Activated T-cell treated with anti-CD3 and anti-CD28 coated beads for 48 hours (primary cell): Measurements from ENCODE around the gene PDE6A.
"Not testable (repeated sequence)": the region's sequence is repeated elsewhere in the genome, so short reads cannot be mapped to it uniquely, and the experiment has no call there.

Experiments
- DNase-seq: peaks from one replicate; pipeline ENCODE4 v3.0.0-alpha.2; 2020; ENCODE audit warnings: low read depth

PDE6A gene

DNA sequence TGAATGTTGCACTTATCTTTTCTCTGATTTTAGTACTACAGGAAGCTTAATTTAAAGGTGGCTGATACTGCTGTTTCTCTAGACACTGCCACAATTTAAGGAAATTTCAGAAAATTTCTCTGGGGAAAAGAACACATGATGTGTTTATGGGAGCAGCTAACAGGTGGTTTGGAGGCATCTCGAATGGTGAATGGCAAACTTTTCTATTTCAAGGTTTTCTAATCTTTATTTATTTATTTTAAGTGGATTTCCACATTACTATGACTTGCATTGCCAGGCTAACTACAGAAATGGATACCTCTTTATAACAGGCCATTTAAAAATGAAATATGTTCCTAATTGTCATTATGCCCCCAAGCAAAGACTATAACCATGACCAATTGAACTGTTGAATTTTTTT lies 50.4 kb downstream of the PDE6A start:
- no peak for DNase-seq

DNA sequence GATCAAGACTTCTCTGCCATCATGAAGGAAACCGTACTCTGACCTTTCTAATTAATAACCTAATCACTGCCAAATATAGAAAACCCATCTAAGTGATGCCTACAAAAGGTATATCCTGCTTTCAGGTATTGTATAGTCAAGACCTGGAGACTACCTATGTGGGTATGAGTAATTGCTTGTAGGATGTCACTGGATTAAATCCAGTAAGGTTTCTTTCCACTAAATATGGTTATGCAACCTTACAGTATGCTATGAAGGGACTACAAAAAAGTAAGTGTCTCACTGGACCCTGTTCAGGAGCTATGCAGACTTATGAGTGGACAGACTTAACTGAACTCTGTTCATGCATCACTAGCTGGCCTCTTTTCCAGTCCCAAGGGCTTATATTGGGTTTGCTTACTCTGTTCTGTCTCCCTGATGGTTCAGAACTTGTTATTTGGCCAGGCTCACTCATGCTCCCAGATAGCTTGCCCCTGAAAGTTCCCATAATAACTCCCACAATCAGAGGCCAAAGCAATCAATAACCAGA lies 51.1 kb downstream of the PDE6A start:
- no peak for DNase-seq

DNA sequence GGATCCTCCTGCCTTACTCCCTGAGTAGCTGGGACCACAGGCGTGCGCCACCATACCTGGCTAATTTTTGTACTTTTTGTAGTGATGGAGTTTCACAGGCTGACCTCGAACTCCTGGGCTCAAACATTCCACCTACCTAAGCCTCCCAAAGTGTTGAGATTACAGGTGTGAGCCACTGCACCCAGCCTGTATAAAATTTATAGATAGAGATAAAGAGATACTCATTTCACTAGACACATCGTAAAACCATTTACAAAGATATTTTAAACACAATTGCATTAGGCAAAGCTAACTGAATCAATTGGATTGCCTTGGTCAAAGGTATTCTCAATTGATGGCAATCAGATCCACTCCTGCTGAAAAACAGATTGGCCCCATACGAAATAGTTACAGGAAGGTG lies 52.0 kb downstream of the PDE6A start:
- no peak for DNase-seq

DNA sequence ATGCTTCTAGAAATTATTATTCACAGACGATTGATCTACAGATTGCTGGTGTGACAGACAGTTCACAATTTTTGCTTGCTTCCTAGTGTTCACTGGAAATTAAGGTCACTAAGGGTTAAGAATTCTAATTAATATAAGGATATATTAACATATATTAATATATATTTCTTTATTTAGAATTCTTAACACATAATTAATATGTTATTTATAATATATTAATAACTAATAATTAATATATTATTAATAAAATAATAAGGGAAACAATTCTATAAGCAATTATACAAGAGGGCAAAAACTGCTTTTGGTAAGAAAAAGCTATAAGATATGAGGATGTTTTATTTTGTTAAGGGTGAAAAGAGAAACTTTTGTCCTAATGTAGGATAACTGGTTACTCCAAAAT lies 56.3 kb downstream of the PDE6A start:
- no peak for DNase-seq

DNA sequence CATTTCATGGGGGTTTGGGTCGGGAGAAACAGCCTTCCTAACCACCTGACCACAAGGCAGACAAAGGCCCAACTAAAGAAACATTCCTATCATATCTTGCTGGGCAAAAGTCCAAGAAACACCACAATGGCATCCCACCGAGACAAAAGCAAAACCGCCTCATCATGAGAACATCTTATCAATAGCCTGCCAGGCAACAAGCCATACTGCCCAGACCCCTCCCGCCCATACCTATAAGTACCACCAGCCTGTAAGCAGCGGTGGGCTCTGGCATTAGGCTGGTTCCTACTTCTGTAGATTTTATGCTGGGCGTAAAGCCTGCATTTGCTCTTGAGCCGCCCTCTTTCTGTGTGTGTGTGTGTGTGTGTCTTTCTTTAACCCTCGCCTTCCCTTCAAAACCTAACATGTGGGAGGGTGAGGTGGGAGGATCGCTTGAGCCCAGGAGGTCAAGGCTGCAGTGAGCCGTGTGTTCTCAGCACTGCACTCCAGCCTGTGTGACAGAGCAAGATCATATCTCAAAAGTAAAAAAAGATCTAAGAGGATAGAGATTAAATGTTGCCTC lies 56.9 kb downstream of the PDE6A start:
- DNase-seq = no peak

DNA sequence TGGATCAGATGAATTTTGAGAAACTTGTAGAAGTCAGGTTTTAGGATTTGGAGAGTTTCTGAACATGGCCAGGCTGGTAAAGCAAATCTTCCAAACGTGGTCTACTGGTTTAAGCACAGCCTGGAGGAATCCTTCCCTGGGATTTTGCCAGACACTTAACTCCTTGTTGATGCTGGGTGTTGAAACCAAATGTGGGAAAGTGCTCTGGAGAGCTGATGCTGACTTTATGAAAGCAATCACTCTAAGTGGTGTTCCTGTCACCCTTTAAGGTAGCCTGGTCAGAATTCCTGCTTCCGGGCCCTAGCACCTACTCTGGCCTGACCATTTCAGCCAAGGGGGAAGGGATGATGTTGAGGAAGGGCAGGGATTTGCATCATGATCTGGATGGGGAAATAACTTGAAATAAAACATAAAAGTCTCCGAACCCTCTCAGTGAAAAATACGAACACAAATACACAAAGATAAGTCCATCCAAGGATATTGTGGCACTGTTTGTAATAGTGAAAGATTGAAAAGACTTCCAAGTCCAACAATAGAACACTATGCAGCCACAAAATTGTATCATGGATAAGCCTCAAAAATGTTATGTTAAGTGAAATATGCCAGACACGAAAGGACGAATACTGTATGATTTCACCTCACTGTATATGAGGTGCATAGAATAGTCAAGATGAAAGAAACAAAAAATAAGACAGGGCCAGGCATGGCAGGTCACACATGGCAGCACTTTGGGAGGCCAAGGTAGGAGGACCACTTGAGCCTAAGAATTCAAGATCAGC lies 57.7 kb downstream of the PDE6A start:
- DNase-seq = no peak

DNA sequence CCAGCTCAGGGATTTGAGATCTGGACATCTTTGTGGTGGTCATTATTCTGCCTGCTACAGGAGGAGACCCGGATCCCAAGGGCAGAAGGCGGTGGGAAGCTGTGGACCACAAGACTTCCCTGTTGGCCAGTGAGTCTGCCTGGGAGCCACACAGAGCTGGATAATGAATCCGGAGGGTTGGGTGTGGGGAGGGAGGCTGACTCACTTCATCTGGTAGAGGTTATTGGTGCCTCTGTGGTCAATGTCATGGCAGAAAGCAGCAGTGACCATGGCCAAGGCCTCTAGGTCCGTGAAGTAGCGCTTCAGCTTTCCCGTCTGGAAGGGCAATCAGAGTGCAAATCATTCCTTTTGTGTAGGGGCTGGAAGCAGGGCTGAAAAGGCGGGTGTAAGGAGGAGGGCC lies 58.5 kb downstream of the PDE6A start:
- DNase-seq = no peak

DNA sequence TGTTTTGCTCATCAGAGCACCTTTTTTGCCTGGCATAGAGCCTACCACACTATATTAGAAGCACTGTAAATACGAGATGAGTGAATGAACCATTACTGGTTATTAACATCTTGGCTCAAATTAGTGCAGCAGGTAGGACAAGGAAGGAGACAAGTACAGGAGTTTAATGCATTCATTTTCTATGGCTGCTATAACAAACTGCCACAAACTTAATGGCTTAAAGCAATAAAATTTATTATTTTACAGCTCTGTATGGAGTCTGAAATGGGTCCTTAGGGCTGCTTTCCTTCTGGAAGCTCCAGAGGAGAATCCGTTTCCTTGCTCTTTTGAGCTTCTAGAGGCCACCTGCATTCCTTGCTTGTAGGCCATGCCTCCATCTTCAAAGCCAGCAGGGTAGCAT lies 59.1 kb downstream of the PDE6A start:
- DNase-seq = no peak

DNA sequence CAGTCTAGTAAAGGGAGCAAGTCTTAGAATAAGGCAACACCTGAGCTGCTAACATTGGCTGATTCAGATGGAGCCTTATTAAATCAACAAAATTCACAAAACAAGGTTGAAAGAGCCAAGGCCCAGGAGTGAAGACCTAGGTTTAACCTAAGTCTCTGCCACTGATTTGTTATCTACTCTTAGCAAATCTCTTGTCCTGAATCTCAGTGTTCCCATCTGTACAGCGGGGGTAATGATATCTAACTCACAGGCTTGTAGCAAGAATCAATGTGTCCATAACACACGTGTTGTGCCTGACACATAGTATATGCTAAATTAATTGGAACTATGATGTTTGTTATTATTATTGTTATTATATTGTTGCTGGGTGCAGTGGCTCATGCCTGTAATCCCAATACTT lies 61.0 kb downstream of the PDE6A start:
- no peak for DNase-seq

DNA sequence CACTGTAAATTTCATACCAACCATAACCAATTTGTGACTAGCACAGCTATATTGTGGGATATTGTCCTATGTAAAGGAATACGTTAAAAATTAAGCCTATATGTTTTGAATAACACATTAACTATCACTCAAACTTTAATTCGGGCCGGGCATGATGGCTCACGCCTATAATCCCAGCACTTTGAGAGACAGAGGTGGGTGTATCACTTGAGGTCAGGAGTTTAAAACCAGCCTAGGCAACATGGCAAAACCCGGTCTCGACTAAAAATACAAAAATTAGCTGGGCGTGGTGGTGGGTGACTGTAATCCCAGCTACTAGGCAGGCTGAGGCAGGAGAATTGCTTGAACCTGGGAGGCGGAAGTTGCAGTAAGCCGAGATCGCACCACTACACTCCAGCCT lies 62.0 kb downstream of the PDE6A start:
- not testable (repeated sequence) for DNase-seq

DNA sequence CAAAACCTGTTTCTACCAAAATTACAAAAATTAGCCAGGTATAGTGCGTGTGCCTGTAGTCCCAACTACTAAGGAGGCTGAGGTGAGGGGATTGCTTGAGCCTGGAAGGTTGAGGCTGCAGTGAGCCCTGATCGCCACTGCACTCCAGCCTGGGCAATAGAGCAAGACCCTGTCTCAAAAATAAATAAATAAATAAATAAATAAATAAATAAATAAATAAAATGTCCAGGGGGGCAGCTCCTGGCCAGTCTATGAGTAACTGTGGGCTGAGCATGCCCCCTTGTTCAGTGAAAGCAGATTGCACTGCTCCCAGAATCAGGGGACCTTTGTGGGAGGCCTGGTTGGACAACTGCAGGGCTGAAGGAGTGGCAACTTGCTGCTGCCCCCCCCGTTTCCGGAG lies 62.7 kb downstream of the PDE6A start:
- DNase-seq = no peak

DNA sequence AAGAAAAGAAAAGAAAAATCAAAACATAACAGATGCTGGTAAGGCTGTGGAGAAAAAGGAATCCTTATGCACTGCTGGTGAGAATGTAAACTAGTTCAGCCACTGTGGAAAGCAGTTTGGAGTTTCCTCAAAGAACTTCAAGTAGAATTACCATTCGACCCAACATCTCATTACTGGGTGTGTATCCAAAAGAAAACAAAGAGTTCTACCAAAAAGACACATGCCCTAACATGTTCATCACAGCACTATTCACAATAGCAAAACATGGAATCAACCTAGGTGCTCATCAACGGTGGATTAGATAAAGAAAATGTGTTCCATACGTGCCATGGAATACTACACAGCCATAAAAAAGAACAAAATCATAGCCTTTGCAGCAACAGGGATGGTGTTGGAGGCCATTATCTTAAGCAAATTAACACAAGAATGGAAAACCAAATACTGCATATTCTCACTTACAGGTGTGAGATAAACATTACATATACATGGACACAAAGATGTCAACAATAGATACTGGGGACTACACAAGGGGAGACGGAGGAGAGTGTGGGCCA lies 63.4 kb downstream of the PDE6A start:
- no peak for DNase-seq

DNA sequence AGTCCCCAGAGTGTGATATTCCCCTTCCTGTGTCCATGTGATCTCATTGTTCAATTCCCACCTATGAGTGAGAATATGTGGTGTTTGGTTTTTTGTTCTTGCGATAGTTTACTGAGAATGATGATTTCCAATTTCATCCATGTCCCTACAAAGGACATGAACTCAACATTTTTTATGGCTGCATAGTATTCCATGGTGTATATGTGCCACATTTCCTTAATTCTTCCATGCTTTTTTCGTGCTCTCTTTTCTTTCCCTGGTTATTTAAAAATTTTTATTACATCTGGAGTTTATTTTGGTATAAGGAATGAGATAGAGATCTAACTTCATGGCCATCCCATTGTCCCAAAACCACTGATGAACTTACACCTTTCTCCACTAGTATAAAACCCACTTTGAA lies 65.0 kb downstream of the PDE6A start:
- DNase-seq = not testable (repeated sequence)

DNA sequence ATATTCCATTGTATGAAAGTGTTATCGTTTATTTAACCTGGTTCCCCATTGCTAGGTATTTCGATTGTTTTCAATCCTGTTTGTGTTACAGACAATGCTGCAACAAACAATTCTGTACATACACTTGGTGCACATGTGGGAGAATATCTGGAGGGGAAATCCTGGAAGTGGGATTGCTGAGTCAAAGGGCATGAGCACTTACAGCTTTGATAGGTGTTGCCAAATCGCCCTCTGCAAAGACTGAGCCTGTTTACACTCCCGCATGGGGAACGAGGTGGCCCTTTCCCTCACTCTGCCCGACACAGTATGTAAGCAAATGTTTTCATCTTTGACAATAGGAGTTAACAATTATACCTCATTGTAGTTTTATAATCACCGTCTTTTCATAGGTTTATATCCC lies 66.2 kb downstream of the PDE6A start:
- DNase-seq = no peak

DNA sequence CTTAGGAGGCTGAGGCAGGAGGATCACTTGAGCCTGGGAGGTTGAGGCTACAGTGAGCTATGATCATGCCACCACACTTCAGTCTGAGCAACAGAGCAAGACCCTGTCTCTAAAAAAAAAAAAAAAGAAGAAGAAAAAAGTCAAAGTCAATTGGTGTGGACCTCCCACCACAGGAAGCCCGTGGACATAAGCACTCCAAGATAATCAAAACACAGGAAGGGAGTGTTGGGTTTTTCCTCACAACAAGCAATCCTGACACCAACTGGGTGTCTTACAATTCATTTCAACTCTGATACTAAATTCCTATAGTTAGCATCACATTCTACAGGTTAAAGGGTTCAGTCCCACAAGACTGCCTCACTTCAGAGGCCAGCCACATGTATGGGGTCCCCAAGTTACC lies 70.7 kb downstream of the PDE6A start:
- no peak for DNase-seq

DNA sequence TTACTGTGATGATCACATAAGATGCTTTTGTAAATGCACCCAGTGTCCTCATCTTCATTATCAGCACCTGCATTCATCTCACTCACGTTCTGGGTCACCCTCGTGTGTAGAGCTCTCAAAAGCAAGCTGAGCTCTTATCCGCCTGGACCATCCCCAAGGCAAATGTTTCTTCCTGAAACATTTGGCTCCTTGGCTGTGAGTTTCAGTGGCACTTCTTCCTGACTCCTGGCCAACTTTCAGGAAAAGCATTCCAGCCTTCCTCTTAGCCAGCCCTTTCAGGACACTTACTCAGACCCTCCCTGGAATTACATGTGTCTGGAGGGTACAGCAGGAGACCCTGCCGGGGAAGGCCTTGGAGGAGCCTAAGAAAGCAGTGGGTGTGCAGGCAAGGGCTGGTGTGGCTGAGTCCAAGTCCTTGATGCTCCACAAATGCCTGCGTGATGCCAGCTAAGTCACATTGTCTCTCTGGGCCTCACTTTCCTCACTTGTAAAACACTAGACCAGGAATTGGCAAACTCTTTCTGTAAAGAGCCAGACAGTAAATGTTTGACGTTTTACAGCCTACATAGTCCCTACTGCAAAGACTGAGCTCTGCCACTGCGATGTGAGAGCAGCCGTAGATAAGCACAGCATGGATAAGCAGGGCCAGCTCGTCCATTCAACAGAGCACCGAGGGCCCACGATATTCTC lies 72.1 kb downstream of the PDE6A start:
- DNase-seq = no peak

DNA sequence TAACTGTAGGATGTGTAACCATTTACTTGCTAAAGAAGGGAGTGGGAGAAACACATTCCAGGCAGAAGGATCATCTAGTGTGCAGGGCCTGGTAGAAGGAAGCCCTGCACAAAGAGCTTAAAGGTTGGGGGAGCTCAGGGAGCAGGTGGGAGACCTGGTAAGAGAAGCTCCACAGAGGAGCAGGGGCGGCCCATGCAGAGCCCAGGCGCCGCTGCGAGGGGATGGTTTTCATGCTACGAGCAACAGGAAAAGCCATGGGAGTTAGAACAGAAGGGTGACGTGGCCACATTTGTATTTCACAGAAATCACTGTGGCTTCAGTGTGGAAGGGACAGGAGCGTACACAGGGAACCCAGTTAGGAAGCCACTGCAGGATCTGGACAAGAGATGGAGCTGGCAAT lies 73.1 kb downstream of the PDE6A start:
- DNase-seq = no peak

DNA sequence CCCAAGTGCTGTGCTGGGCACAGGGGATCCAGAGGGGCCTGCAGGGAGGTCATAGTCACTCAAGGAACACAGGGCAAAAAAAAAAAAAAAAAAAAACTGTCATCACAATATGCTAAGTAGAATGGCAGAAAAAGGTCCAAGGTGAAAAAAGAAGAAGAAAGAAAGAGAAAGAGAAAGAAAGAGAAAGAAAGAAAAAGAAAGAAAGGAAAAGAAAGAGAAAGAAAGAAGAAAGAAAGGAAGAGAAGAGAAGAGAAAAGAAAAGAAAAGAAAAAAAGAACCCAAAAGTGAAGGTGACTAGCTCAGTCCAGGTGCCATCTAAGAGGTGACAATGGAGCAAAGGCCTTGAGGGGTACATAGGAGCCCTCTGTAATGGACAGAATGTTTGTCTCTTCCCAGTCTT lies 73.9 kb downstream of the PDE6A start:
- no peak for DNase-seq

DNA sequence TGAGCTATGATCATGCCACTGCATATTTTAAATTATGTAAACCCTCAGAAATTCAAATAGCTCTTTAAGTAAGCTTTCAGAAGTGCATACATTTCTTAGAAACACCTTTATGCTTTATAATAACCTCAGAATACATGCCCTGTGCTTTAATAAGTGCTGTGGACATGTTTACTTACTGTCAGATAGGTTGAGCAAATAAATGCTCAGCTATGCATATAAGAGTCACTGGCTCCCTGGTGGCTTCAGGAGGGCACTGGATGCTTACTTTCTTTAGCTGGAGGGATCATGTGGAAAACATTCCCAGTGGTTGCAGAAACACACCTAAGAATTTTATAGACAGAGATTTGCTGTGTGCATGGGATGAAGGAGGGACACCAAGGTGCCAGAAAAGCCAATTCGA lies 74.4 kb downstream of the PDE6A start:
- DNase-seq = no peak

DNA sequence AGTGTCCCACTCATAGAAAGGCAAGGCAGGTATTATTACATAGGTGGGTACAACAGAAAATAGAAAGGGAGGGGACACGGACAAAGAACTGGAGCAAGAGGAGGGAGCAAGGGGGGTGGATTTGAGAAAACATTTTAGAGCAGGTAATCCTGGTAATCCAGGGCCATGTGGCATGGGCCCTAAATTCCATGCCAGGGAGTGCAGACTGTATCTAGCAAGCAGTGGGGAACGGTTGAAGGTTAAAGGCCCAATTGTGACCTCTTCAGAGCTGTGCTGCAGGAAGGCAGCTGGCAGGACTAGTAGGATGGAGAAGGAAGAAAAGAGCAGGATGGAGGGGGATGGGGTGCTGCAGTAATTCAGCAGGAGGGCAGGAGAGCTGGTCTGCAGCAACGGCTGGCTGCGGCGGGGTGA lies 75.2 kb downstream of the PDE6A start:
- DNase-seq = no peak

DNA sequence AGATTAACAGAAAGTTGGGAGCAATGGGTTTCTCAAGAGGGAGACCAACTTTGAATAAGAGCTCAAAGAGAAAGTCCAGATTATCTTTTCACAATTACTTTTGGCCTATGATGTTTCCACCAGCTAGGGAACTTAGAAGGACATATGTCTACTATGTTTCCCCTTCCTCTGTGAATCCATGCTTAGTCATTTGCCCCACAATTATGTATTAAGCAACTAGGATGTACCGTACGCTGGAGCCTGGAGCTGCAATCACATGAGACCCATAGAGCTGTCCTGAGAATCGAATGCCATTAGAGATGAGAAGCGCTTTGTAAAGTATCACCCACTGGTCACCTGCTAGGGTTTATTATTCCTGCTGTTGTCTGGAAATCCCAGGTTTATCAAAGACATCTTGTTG lies 78.8 kb downstream of the PDE6A start:
- no peak for DNase-seq

DNA sequence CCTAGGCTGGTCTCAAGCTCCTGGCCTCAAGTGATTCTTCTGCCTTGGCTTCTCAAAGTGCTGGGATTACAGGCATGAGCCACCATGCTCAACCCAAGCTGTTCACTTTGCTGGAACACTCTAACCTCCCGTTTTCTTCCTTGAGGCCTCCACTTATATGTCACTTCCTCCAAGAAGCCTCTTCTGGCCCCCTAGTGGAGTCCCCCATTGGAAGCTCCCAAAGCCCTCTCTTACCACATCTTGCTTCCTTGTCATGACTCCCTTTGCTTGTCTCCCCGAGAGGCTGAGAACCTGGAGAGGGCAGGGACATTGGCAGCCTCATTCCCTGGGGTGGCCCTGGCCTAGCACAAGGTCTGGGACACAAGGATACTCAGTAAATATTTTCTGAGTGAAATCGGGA lies 80.8 kb downstream of the PDE6A start:
- DNase-seq = no peak

DNA sequence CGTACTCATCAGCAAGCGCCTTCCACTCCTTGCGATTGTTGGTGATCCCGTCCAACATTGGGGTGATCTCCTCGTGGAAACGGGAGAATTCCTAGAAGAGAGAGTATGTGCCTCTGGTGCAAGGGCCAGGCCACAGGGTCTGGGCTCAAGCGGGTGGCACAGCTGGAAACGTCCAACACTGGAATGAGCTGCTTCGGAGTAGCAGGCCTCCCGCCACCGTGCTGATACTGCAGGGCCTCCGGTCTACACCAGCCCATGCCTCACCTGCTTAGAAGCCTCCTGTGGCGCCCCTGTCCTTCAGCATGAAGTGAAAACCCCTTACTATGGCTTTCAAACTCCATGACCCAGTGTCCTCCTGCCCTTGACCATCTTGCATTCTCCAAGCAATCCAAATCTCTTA lies 81.4 kb downstream of the PDE6A start:
- DNase-seq = no peak
